H1 (cell line): ENCODE data around the gene MAS1L. TPM values are rescaled to one million over a fixed set of nuclear protein-coding genes. Genes with fewer than 3 reads are reported as not detected.

ENCODE experiments used
- CTCF ChIP-seq, 3 experiments: IDR thresholded peaks; 1 replicate in 2 of 3; 2 replicates in 1 of 3; pipeline versions ENCODE4 v1.5.1 to v1.6.1; 2011; ENCODE audit warnings: low read length in 3 of 3, mild to moderate bottlenecking in 3 of 3, inconsistent platforms in 2 of 3, low read depth in 1 of 3, moderate library complexity in 1 of 3; ENCODE audit not compliant: insufficient read depth in 1 of 3; ENCODE audit errors: control extremely low read depth in 1 of 3
- SP1 ChIP-seq: IDR thresholded peaks from 2 replicates; pipeline ENCODE4 v1.6.1; 2011; ENCODE audit warnings: low read depth, low read length
- polyA plus RNA-seq, 7 experiments: library from polyadenylated mRNA; depleted of rRNA in 3 of 7; stranded (reverse) in 5 of 7; unstranded in 2 of 7; fragments of >200 nt in 5 of 7; fragments of 200-250 nt in 2 of 7; gene quantifications; 1 replicate in 5 of 7; 2 replicates in 1 of 7; 4 replicates in 1 of 7; pipeline versions ENCODE4 v1.2.1 to v1.2.3, GENCODE V29; 2011 to 2013; ENCODE audit warnings: missing spikeins in 2 of 7, mixed read lengths in 2 of 7
- total RNA-seq: library from RNA; stranded (reverse); fragmentation: NEBNext Ultra II Directional; extraction: Animal tissue kit (Norgen Biotek cat#: 25700); gene quantifications from 2 replicates; pipeline ENCODE4 v1.2.1, GENCODE V29; 2021

MAS1L gene
- total and polyA plus RNA-seq, 2 of the 8 experiments (the other 6 are each of a cell fraction or from before 2014, with no cell fraction given) = not detected

- TF ChIP-seq CTCF (IDR thresholded peaks at IDR 0.05; ENCODE audit: control extremely low read depth in 1 of 3, insufficient read depth in 1 of 3, low read depth in 1 of 3, low read length in 3 of 3) (no peak), SP1 (no peak)
- TF ChIP-seq, all 59 proteins: peak for 0
Measured at GRCh38 chr6:29530671-29531310, 43.0 kb upstream of the MAS1L start (continued).
